K562 (cell line): ENCODE measurements around the gene APLP1. TPM values are rescaled to one million over a fixed set of nuclear protein-coding genes. Genes with fewer than 3 reads are reported as not detected.

Experiments used
- ATAC-seq: fragments of 200-7000 bp; cut with Tn5 transposase; 3 replicates; pipeline ENCODE4 v1.9.1; 2020; ENCODE audit warnings: moderate library complexity
- BruUV-seq: library from RNA; stranded (reverse); fragments of 400-500 nt; replicated peaks from 2 replicates; lab custom pipeline; 2021; lab: Mats Ljungman, UMichigan
- CTCF ChIA-PET: fragments of 300-600 bp; formaldehyde crosslinking; extraction: SDS; loops from one replicate; lab custom pipeline; 2021; ENCODE audit warnings: low intra/inter-chr PET ratio; lab: Yijun Ruan, JAX
- POLR2A ChIA-PET: fragments of 300-600, 350-650 bp; sonication (Branson Sonifier 250); formaldehyde crosslinking; extraction: SDS; loops from one replicate; lab custom pipeline; 2021; ENCODE audit warnings: antibody characterized with exemption, inconsistent platforms; lab: Yijun Ruan, JAX
- DNase-seq, 4 experiments: peaks; one replicate each; pipeline versions ENCODE4 v3.0.0 to v3.0.0-alpha.2; 2011 to 2018; ENCODE audit warnings: low spot score in 3 of 4, mixed read lengths in 3 of 4; ENCODE audit errors: extremely low read depth in 1 of 4
- FAIRE-seq: peaks from 2 replicates; lab custom pipeline; 2011; peaks lifted over from hg19 to GRCh38; lab: Jason Lieb, UNC
- H2AFZ ChIP-seq: 2 replicates; pipeline ENCODE4 v1.6.0; 2011; ENCODE audit warnings: low read depth, low read length, control low read depth, inconsistent platforms
- H3K27ac ChIP-seq: fragments of 200-600 bp; 3 replicates; pipeline ENCODE4 v1.8.0; 2011; ENCODE audit warnings: low read depth, mild to moderate bottlenecking, control low read depth, inconsistent platforms, low read length, moderate library complexity, mixed read lengths; ENCODE audit errors: extremely low read depth
- H3K27me3 ChIP-seq, 2 experiments: fragments of 300-600 bp in 1 of 2; 2 replicates in 1 of 2; 3 replicates in 1 of 2; pipeline versions ENCODE4 v1.6.0 to v1.8.0; 2011; ENCODE audit warnings: inconsistent platforms in 2 of 2, low read length in 2 of 2, mild to moderate bottlenecking in 1 of 2, mixed read lengths in 1 of 2, moderate library complexity in 1 of 2; ENCODE audit not compliant: control insufficient read depth in 2 of 2, insufficient read depth in 2 of 2
- H3K36me3 ChIP-seq: fragments of 300-600 bp; 3 replicates; pipeline ENCODE4 v1.8.0; 2011; ENCODE audit warnings: mild to moderate bottlenecking, low read length, inconsistent platforms; ENCODE audit not compliant: control insufficient read depth, insufficient read depth
- H3K4me1 ChIP-seq, 2 experiments: fragments of 200-600 bp in 1 of 2; replicated peaks in 1 of 2; 2 replicates in 1 of 2; 3 replicates in 1 of 2; pipeline versions ENCODE4 v1.5.1 to v1.8.0; 2011; ENCODE audit warnings: inconsistent platforms in 2 of 2, low read length in 2 of 2, mild to moderate bottlenecking in 1 of 2, mixed read lengths in 1 of 2, moderate library complexity in 1 of 2; ENCODE audit not compliant: control insufficient read depth in 2 of 2, insufficient read depth in 2 of 2
- H3K4me2 ChIP-seq: 2 replicates; pipeline ENCODE4 v1.6.1; 2011; ENCODE audit warnings: low read length, control low read depth, inconsistent platforms, mixed read lengths; ENCODE audit not compliant: insufficient read depth
- H3K4me3 ChIP-seq: fragments of 200-600 bp; sonication (generic), shearing (Covaris generic); 2 replicates; pipeline ENCODE4 v1.5.1; 2016; ENCODE audit warnings: control low read depth, inconsistent platforms
- H3K79me2 ChIP-seq: fragments of 200-600 bp; 3 replicates; pipeline ENCODE4 v1.8.0; 2011; ENCODE audit warnings: low read length, inconsistent platforms; ENCODE audit not compliant: control insufficient read depth, insufficient read depth
- H3K9ac ChIP-seq, 2 experiments: 2 replicates each; pipeline versions ENCODE4 v1.6.0 to v1.6.1; 2011; ENCODE audit warnings: low read depth in 2 of 2, low read length in 2 of 2, control low read depth in 1 of 2, inconsistent platforms in 1 of 2, mild to moderate bottlenecking in 1 of 2, mixed read lengths in 1 of 2; ENCODE audit not compliant: insufficient read depth in 1 of 2
- H3K9me1 ChIP-seq: one replicate; pipeline ENCODE4 v1.6.0; 2011; ENCODE audit warnings: inconsistent platforms, mild to moderate bottlenecking, low read length, moderate library complexity; ENCODE audit not compliant: control insufficient read depth, insufficient read depth
- H3K9me3 ChIP-seq: replicated peaks from 2 replicates; pipeline ENCODE4 v1.5.1; 2011; ENCODE audit warnings: low read depth, low read length, inconsistent platforms; ENCODE audit not compliant: control insufficient read depth, insufficient read depth
- H4K20me1 ChIP-seq: replicated peaks from 2 replicates; pipeline ENCODE4 v1.6.1; 2011; ENCODE audit warnings: low read length, inconsistent platforms, mixed read lengths; ENCODE audit not compliant: control insufficient read depth, insufficient read depth
- ATF1 ChIP-seq, 2 experiments: fragments of 450-650 bp in 1 of 2; IDR thresholded peaks; 2 replicates each; pipeline ENCODE4 v1.6.1; 2016; ENCODE audit warnings: missing compliant biosample characterization in 1 of 2, missing genetic modification characterization in 1 of 2
- BHLHE40 ChIP-seq: IDR thresholded peaks from 2 replicates; pipeline ENCODE4 v1.6.1; 2011; ENCODE audit warnings: low read length, improper control_type of control experiment
- CREM ChIP-seq: IDR thresholded peaks from 2 replicates; pipeline ENCODE4 v1.6.1; 2014; ENCODE audit warnings: antibody characterized with exemption, low read depth
- CTCF ChIP-seq, 3 experiments: IDR thresholded peaks in 2 of 3; conservative IDR thresholded peaks in 1 of 3; 2 replicates each; pipeline ENCODE4 v1.5.1; 2011 to 2012; ENCODE audit warnings: low read length in 3 of 3, mild to moderate bottlenecking in 3 of 3, control low read depth in 2 of 3, improper control_type of control experiment in 1 of 3, inconsistent platforms in 1 of 3, low read depth in 1 of 3, mixed read lengths in 1 of 3, moderate library complexity in 1 of 3; ENCODE audit not compliant: insufficient read depth in 2 of 3
- SIRT6 ChIP-seq: IDR thresholded peaks from one replicate; pipeline ENCODE4 v1.6.1; 2012; ENCODE audit warnings: low read depth, mild to moderate bottlenecking, control low read depth, inconsistent platforms, low read length, moderate library complexity
- ZNF224 ChIP-seq: sonication (generic); formaldehyde crosslinking; IDR thresholded peaks from 2 replicates; pipeline ENCODE4 v1.8.0; 2022; ENCODE audit warnings: mild to moderate bottlenecking, missing genetic modification reagents
- ZNF75A ChIP-seq: fragments of 450-650 bp; formaldehyde crosslinking; IDR thresholded peaks from 2 replicates; pipeline ENCODE4 v1.4.0; 2020; ENCODE audit warnings: mild to moderate bottlenecking
- WGBS: fragments of 100-300 bp; shearing (Covaris generic); methylation state at CpG from one replicate; pipeline ENCODE4 v1.1.6; 2016; ENCODE audit warnings: low coverage, mixed read lengths; ENCODE audit not compliant: insufficient coverage; ENCODE audit errors: missing lambda C conversion rate; 5-methylcytosine and 5-hydroxymethylcytosine counted together
- in situ Hi-C: fragments of 300-500 bp; cut with MboI; formaldehyde crosslinking; loops from 4 replicates; pipeline ENCODE4 v1.15.0; 2018; ENCODE audit warnings: inconsistent platforms, mixed read lengths
- intact Hi-C: fragments of 100-400 bp; cut with micrococcal nuclease; formaldehyde crosslinking; loops from 2 replicates; pipeline ENCODE4 v1.14.2; 2022
- polyA plus RNA-seq, 8 experiments: library from polyadenylated mRNA; depleted of rRNA in 4 of 8; stranded (reverse) in 5 of 8; unstranded in 3 of 8; fragments of >200 nt; fragmentation: Nextera tagmentation in 2 of 8; fragmentation: Illumina TruSeq in 1 of 8; extraction: Ambion mirVana in 2 of 8; extraction: Trizol in 1 of 8; gene quantifications; 2 replicates each; pipeline versions ENCODE4 v1.2.1 to v1.2.3, GENCODE V29; 2011 to 2014; ENCODE audit warnings: inconsistent platforms in 1 of 8, missing spikeins in 1 of 8
- total RNA-seq, 7 experiments: library from RNA; depleted of rRNA in 6 of 7; stranded (reverse); fragments of >200 nt in 6 of 7; fragmentation: Illumina TruSeq in 2 of 7; extraction: Trizol in 2 of 7; gene quantifications; 2 replicates each; pipeline versions ENCODE4 v1.2.1 to v1.2.3, GENCODE V29; 2011 to 2021; ENCODE audit warnings: low replicate concordance in 1 of 7
- TF ChIP-seq, protein P1 (sequence below): IDR thresholded peaks from 2 replicates; pipeline ENCODE4 v1.6.1; 2016; ENCODE audit warnings: missing genetic modification characterization, missing compliant biosample characterization

The APLP1 gene
- total and polyA plus RNA-seq, 9 of the 15 experiments (the other 6 are each of a cell fraction or from before 2014, with no cell fraction given), result 0.69 to 9.9 (median 4.7) TPM

DNA sequence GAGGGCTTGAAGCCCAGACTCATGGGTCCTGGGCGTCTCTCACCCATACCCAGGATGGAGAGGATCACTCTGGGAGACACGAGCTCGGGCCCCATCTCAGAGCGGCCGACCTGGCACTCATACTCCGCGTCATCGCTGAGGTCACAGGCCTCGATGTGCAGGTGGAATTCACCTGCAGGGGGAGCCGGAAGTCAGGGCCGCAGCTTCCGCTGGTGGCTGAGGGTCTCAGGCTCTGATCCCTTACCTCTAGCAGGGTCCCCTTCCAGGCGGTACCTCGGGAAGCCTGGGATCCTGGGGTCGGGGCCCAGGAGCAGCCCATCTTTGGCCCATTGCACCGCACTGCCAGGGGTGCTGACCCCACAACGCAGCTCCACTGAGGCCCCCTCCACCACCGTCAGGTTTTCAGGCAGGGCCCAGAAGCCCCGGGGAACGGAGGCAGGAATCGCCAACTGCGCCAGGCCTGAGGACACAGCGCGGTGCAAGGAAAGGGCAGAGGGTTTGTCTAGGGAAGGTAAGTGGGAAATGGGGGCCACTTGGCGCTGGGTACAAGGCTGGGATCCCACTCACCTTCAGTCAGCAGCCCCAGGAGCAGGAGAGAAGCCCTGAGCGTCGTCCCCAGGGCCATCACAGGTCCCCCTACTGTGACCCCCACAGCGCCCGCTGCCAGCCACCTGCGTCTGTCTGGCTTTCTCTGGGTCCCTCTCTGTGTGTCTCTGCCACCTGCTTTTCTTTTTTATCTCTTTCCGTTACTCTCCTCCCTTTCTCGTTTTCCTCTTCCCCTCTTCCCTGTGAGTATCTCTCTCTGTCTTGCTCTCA, 17.0 kb upstream of the APLP1 start:
- Histone ChIP-seq H3K27ac (no peak overlapping the region), H3K9me3 (no peaks in the 10 kb centered on the region), H3K9me1 (peaks cover 4% of the 10 kb centered on the region), H3K4me3 (no peak overlapping the region), H3K4me2 (no peak overlapping the region), H4K20me1 (peaks cover 20% of the 10 kb centered on the region), H3K4me1 (peaks cover 8 to 22% of the 10 kb centered on the region in 2 experiments), H3K9ac (0 out of 4 replicates have a peak overlapping the region, but pooled peaks of 1 of the 2 experiments have one; percentile 4), H3K36me3 (no peaks in the 10 kb centered on the region), H2AFZ (no peak overlapping the region), H3K79me2 (no peaks in the 10 kb centered on the region), H3K27me3 (peaks cover 34 to 72% of the 10 kb centered on the region in 2 experiments)
- DNase-seq (peak in 1 of 4 experiments; percentile 28), FAIRE-seq (no peak), ATAC-seq (no peak)
- 9% methylated on average over 22 of the region's 32 CpGs for WGBS
- ChIA-PET POLR2A (no interaction called here), CTCF (no interaction called here)
- BruUV-seq, result no TSS peak
- intact Hi-C loops, result no loop called here
- TF ChIP-seq ZNF224 (CRISPR knock-in tag) (no peak), CTCF (IDR thresholded peaks at IDR 0.05 in 2 of 3, conservative IDR thresholded peaks at IDR 0.05 in 1 of 3; ENCODE audit: insufficient read depth in 2 of 3, low read depth in 1 of 3, low read length in 3 of 3) (peak in 1 of 3 experiments; percentile 21; a peak in 1 of 6 replicates), ATF1 (CRISPR knock-in tag; IDR thresholded peaks at IDR 0.05) (no peak), ATF1 (tag; IDR thresholded peaks at IDR 0.05) (peak; percentile 64), ZNF75A (CRISPR knock-in tag) (no peak), BHLHE40 (no peak), CREM (0 out of 2 replicates have a peak, but pooled peaks have one; percentile 31), SIRT6 (no peak)
- TF ChIP-seq, protein P1, sequence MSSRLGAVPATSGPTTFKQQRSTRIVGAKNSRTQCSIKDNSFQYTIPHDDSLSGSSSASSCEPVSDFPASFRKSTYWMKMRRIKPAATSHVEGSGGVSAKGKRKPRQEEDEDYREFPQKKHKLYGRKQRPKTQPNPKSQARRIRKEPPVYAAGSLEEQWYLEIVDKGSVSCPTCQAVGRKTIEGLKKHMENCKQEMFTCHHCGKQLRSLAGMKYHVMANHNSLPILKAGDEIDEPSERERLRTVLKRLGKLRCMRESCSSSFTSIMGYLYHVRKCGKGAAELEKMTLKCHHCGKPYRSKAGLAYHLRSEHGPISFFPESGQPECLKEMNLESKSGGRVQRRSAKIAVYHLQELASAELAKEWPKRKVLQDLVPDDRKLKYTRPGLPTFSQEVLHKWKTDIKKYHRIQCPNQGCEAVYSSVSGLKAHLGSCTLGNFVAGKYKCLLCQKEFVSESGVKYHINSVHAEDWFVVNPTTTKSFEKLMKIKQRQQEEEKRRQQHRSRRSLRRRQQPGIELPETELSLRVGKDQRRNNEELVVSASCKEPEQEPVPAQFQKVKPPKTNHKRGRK (tag), result peak; percentile 41; the same call in 1 of the 2 replicates
- in situ Hi-C loops, result no loop called here
